ENCODE measurements around the gene CAMK2D. TPM values are rescaled to one million over a fixed set of nuclear protein-coding genes. Genes with fewer than 3 reads are reported as not detected.

CAMK2D gene
- total RNA-seq, 1 donor from 2014 or later: 58.4 TPM

DNA sequence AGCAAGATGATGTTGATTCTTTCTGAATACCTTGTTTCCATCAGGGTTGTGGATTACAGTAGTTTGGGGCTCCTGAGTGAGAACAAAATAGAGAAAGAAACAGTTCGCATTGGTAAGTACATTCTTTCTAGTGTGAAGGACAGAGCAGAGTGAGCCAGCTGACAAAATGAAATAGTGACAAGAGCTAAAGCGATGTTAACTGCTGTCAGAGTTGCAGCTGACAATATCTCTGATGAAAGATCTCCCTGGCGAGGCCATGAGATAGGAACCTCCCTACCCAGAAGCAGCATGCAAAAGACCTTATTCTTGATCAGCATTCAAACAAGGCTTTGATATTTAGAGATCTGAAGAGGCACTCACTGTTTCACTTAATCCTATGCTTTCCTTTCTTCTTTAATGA, 258.6 kb downstream of the CAMK2D start:
- DNase-seq (ENCODE audit: low spot score): no peak
- Mint-ChIP-seq H3K27me3 (ENCODE audit: low read depth) (no peaks in the 10 kb centered on the region), H3K36me3 (ENCODE audit: low read depth) (peaks cover 57% of the 10 kb centered on the region), H3K27ac (no peak overlapping the region), H3K4me3 (ENCODE audit: low read depth) (no peak overlapping the region), H3K4me1 (ENCODE audit: low read depth) (no peaks in the 10 kb centered on the region), H3K9me3 (no peaks in the 10 kb centered on the region)
- intact Hi-C loops (cut with micrococcal nuclease): no loop called here

DNA sequence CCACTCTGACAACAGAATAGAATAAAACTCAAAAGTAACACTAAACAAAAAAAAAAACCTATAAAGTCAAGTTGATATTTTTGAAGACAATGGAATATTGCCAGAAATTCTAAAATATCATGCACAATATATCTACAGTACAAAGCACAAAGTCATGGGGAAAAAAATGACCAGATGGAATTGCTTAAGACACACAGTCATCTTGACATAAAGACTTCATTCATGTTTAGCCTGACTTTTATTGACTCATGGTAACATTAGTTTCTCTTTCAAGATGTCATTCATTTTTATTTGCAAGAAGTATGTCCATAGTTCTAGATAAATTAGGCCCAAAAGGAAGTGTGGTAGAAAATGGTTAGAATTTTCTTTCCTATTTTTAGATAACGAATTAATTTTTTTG, 259.1 kb downstream of the CAMK2D start:
- intact Hi-C loops (cut with micrococcal nuclease): no loop called here
- DNase-seq (ENCODE audit: low spot score): no peak
- H3K4me1 Mint-ChIP-seq (ENCODE audit: low read depth): no peaks in the 10 kb centered on the region
- no peaks in the 10 kb centered on the region for H3K9me3 Mint-ChIP-seq
- no peak overlapping the region for H3K27ac Mint-ChIP-seq
- no peaks in the 10 kb centered on the region for H3K27me3 Mint-ChIP-seq (ENCODE audit: low read depth)
- H3K4me3 Mint-ChIP-seq (ENCODE audit: low read depth): no peak overlapping the region
- H3K36me3 Mint-ChIP-seq (ENCODE audit: low read depth): peaks cover 60% of the 10 kb centered on the region

DNA sequence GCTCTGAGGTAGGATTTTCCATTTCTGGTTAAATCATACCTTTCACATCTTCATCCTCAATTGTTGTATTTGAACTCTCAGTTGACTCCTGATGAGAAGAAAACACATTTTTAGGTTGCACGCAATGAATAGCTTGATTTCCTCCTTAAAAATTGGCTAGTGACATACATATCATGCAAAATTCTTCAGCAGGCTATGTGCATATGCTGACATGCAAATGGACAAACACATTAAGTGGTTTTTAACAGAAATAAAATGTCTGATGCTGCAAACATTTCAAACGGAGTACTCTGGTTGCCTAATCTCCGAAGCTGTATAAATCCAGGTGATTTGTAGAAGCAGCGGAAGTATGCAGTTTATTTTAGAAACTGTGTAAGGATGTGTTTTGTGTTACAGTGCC, 261.1 kb downstream of the CAMK2D start:
- H3K4me1 Mint-ChIP-seq (ENCODE audit: low read depth): no peaks in the 10 kb centered on the region
- no peak for DNase-seq (ENCODE audit: low spot score)
- intact Hi-C loops (cut with micrococcal nuclease): no loop called here
- peaks cover 4% of the 10 kb centered on the region for H3K9me3 Mint-ChIP-seq
- H3K27me3 Mint-ChIP-seq (ENCODE audit: low read depth): no peaks in the 10 kb centered on the region
- peaks cover 72% of the 10 kb centered on the region for H3K36me3 Mint-ChIP-seq (ENCODE audit: low read depth)
- no peak overlapping the region for H3K27ac Mint-ChIP-seq
- H3K4me3 Mint-ChIP-seq (ENCODE audit: low read depth): no peak overlapping the region

DNA sequence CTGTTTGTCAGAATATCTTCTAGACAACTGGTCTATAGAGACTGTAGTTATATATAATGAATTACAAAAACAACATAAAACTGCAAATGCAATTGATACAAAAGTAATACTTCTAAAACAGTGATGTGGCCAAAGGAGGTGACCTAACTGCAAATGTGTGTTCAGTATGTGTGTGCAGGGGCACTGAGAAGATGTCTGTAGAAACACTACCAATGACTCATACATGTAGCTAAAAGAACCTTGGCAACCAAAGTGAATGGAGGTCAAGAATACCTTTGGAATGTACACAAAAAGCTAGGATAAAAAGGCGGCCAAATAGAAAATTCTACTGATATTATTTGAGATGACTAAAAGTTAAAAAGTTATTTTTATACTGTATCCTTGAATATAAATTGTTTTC, 261.8 kb downstream of the CAMK2D start:
- Mint-ChIP-seq H3K27me3 (ENCODE audit: low read depth) (no peaks in the 10 kb centered on the region), H3K4me3 (ENCODE audit: low read depth) (no peak overlapping the region), H3K36me3 (ENCODE audit: low read depth) (peaks cover 73% of the 10 kb centered on the region), H3K9me3 (peaks cover 12% of the 10 kb centered on the region), H3K27ac (no peak overlapping the region), H3K4me1 (ENCODE audit: low read depth) (no peaks in the 10 kb centered on the region)
- intact Hi-C loops (cut with micrococcal nuclease): no loop called here
- no peak for DNase-seq (ENCODE audit: low spot score)

DNA sequence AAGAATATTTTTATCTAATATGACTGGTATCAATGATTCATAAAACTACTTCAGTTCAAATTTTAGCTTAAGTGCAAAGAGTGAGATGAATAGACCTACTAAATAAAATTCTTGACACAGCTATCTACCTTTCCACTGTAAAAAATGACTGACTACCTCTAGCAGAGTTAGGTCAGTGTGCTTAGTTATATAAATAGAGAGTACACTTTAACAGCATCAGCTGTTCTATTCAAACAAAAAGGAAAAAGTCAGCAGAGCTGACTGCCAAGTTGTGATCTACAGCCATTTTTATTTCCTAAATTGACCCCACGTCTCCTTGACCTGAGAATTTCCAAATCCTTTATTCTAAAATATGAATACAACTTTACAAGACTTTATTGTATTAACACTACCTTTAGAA, 262.4 kb downstream of the CAMK2D start:
- no peaks in the 10 kb centered on the region for H3K27me3 Mint-ChIP-seq (ENCODE audit: low read depth)

DNA sequence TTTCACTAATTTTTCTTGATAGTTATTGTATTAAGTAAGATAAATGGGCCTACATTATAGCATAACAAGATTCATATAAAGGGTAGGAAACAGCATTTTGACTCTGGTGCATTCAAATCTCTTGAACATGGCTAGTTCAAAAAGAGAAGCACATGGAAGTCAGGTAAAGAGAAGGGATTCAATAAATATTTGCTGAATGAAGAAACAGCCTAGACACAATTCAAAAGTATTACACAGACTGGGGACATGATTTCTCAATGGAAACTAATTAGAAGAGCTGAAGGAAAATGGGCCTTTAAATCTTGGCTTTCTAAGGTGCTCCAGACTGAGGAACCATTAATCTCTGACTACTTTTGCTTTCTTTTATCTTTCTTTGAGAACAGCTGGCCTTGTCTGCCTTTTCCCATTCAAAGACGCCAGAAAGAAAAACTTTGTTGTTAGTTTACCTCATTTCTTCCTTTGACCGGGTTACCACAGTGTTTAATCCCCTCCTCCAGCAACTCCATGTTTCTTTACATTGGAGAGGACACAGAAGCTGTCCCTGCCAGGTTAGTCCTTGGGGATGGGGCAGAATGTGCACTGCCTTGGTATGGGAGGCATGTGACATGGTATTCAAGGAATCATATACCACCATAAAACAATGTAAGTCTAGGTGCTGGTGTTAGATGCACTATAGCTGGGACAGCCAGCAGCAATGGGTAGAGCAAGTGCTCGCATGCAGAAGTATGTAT, 264.2 kb downstream of the CAMK2D start:
- DNase-seq (ENCODE audit: low spot score): no peak
- Mint-ChIP-seq H3K36me3 (ENCODE audit: low read depth) (peaks cover 62% of the 10 kb centered on the region), H3K4me1 (ENCODE audit: low read depth) (no peaks in the 10 kb centered on the region), H3K4me3 (ENCODE audit: low read depth) (no peak overlapping the region), H3K9me3 (peaks cover 12% of the 10 kb centered on the region), H3K27me3 (ENCODE audit: low read depth) (no peaks in the 10 kb centered on the region), H3K27ac (no peak overlapping the region)
- intact Hi-C loops (cut with micrococcal nuclease): no loop called here

More for the DNA sequence above, 262.4 kb downstream of the CAMK2D start:
- intact Hi-C loops (cut with micrococcal nuclease): no loop called here
- DNase-seq (ENCODE audit: low spot score): no peak
- peaks cover 71% of the 10 kb centered on the region for H3K36me3 Mint-ChIP-seq (ENCODE audit: low read depth)
- H3K4me3 Mint-ChIP-seq (ENCODE audit: low read depth): no peak overlapping the region
- H3K27ac Mint-ChIP-seq: no peak overlapping the region
- peaks cover 12% of the 10 kb centered on the region for H3K9me3 Mint-ChIP-seq
- H3K4me1 Mint-ChIP-seq (ENCODE audit: low read depth): no peaks in the 10 kb centered on the region

DNA sequence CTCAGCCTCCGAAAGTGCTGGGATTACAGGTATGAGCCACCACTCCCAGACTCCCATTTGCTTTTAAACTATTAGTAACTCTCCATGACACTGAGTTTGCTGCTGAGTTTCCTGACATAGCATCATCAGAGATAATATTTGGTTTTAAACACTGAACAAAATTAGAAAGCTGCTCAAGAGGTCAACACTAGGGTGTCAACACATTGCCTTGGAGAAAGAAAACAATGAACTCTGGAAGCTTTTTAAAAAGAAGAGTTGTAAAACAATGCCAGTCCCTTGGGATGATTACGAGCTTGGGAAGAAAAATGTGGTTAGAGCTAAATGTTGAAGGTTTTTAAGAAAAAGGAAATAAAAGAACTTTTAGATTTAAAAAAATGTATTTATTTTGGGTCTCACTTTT, 264.8 kb downstream of the CAMK2D start:
- intact Hi-C loops (cut with micrococcal nuclease): no loop called here
- H3K27me3 Mint-ChIP-seq (ENCODE audit: low read depth): no peaks in the 10 kb centered on the region
- DNase-seq (ENCODE audit: low spot score): no peak
- no peak overlapping the region for H3K27ac Mint-ChIP-seq
- H3K9me3 Mint-ChIP-seq: peaks cover 12% of the 10 kb centered on the region
- H3K4me3 Mint-ChIP-seq (ENCODE audit: low read depth): no peak overlapping the region
- no peaks in the 10 kb centered on the region for H3K4me1 Mint-ChIP-seq (ENCODE audit: low read depth)
- peaks cover 62% of the 10 kb centered on the region for H3K36me3 Mint-ChIP-seq (ENCODE audit: low read depth)

DNA sequence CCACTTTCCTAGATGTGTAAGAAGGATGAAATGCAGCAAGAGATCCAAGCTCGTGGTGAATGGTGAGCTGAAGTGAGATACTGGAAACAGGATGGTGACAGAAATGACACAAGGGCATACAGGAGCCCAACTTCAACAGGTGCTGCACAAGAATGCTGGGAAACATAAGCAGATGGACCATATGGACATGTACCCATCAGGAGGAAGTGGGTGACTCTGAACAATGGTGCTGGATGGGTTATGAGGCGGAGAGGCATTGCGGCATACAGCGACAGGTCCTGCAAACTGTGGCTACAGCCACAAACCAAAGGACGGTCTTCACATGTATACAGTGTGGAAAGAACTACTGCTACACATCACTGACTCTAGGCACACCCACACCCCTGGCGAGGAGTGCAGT, 265.7 kb downstream of the CAMK2D start:
- H3K4me3 Mint-ChIP-seq (ENCODE audit: low read depth): no peak overlapping the region
- intact Hi-C loops (cut with micrococcal nuclease): no loop called here
- peaks cover 65% of the 10 kb centered on the region for H3K36me3 Mint-ChIP-seq (ENCODE audit: low read depth)

DNA sequence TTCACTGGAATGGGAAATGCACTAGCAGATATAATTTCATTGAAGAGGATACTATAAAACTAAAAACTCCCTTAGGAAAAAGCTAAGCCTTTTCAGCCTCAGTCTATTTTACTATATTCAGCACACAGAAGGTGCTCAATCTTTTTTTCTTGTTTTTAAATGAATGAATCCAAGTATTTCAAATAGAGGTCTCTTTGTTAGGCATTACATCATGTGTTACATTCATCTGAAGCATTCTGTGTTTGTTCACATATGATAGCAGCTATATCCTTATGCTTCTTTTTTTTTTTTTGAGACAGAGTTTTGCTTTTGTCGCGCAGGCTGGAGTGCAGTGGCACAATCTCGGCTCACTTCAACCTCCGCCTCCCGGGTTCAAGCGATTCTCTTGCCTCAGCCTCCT, 278.4 kb downstream of the CAMK2D start:
- H3K27ac Mint-ChIP-seq: no peak overlapping the region
- DNase-seq (ENCODE audit: low spot score): no peak
- intact Hi-C loops (cut with micrococcal nuclease): no loop called here
- H3K9me3 Mint-ChIP-seq: peaks cover 4% of the 10 kb centered on the region
- H3K36me3 Mint-ChIP-seq (ENCODE audit: low read depth): peaks cover 65% of the 10 kb centered on the region
- H3K27me3 Mint-ChIP-seq (ENCODE audit: low read depth): no peaks in the 10 kb centered on the region
- H3K4me1 Mint-ChIP-seq (ENCODE audit: low read depth): no peaks in the 10 kb centered on the region
- H3K4me3 Mint-ChIP-seq (ENCODE audit: low read depth): no peak overlapping the region

More for the DNA sequence above, 265.7 kb downstream of the CAMK2D start:
- Mint-ChIP-seq H3K9me3 (peaks cover 12% of the 10 kb centered on the region), H3K27me3 (ENCODE audit: low read depth) (no peaks in the 10 kb centered on the region), H3K27ac (no peak overlapping the region), H3K4me1 (ENCODE audit: low read depth) (no peaks in the 10 kb centered on the region)
- DNase-seq (ENCODE audit: low spot score): no peak

DNA sequence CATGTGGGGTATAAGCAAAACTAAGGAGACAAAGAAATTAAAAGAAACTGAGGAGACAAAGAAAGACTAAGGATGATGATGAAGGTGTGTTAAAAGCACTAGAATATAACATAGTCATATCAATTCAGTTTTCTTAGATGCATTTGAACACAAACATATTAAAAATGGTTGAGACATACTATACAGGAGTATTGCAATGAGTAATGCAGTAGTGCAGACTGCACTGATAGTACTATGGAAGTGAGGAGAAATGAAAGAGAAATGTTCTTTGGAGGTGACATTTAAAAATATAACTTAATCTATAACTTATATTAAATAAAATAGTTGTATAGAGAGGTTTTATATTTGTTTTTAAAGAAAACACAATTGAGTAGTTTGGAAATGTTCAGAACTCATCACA, 279.2 kb downstream of the CAMK2D start:
- intact Hi-C loops (cut with micrococcal nuclease): no loop called here
- Mint-ChIP-seq H3K9me3 (peaks cover 4% of the 10 kb centered on the region), H3K4me3 (ENCODE audit: low read depth) (no peak overlapping the region), H3K36me3 (ENCODE audit: low read depth) (peaks cover 69% of the 10 kb centered on the region), H3K4me1 (ENCODE audit: low read depth) (no peaks in the 10 kb centered on the region), H3K27ac (no peak overlapping the region), H3K27me3 (ENCODE audit: low read depth) (no peaks in the 10 kb centered on the region)
- DNase-seq (ENCODE audit: low spot score): no peak

DNA sequence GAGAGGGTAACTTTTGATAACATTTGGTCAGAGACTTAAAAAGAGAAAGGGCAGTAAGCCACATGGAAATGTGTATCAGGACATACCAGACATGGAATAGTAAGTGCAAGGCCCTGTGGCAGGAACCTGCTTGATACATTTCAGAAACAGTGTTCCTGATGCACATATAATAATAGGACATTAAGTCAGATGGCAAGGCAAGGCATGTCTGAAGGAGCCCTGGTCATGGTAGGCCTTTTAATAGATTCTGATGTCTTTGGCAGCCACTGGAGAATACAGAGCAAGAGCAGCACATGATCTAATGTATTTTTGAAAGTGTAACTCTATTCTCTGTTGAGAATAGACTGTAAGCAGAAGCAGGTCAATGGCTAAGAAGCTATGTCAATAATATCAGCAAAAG, 279.7 kb downstream of the CAMK2D start:
- Mint-ChIP-seq H3K36me3 (ENCODE audit: low read depth) (peaks cover 69% of the 10 kb centered on the region), H3K4me1 (ENCODE audit: low read depth) (peaks cover 2% of the 10 kb centered on the region), H3K27ac (no peak overlapping the region), H3K4me3 (ENCODE audit: low read depth) (no peak overlapping the region), H3K27me3 (ENCODE audit: low read depth) (no peaks in the 10 kb centered on the region), H3K9me3 (peaks cover 6% of the 10 kb centered on the region)
- DNase-seq (ENCODE audit: low spot score): no peak
- intact Hi-C loops (cut with micrococcal nuclease): no loop called here

DNA sequence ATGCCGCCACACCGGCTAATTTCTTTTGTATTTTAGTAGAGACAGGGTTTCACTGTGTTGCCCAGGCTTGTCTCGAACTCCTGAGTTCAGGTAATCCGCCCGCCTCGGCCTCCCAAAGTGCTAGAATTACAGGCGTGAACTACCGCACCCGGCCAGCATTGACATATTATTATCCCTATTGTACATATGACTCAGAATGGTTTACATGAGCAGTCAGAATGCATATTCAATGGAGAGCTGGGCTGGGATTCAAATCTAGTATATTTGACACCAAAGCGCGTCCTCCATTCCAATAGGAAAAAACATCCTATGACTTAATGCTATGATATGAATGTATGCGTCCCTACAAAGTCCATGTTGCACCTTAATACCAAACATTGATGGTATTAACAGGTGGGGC, 281.4 kb downstream of the CAMK2D start:
- intact Hi-C loops (cut with micrococcal nuclease): no loop called here
- peaks cover 74% of the 10 kb centered on the region for H3K36me3 Mint-ChIP-seq (ENCODE audit: low read depth)
- no peak overlapping the region for H3K4me3 Mint-ChIP-seq (ENCODE audit: low read depth)
- peaks cover 15% of the 10 kb centered on the region for H3K4me1 Mint-ChIP-seq (ENCODE audit: low read depth)
- no peak for DNase-seq (ENCODE audit: low spot score)
- H3K27ac Mint-ChIP-seq: no peak overlapping the region
- peaks cover 14% of the 10 kb centered on the region for H3K9me3 Mint-ChIP-seq
- H3K27me3 Mint-ChIP-seq (ENCODE audit: low read depth): no peaks in the 10 kb centered on the region

DNA sequence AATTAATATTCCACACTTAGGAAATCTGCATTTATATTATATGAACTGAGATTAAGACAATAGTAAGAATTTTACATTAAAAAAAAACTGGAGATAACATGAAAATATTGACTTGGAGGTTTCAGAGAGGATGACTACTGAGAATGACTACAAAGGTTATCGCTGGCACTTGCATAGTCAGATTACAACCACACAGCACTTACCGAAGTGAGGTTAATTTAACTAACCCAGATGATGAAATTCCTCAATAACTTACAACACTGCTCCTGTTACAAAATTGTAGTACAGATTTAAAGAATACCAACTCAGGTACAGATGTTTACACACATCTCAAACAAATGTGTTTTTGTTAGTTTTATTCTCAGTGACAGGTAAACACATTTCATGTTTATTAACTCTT, 283.5 kb downstream of the CAMK2D start:
- intact Hi-C loops (cut with micrococcal nuclease): no loop called here
- no peak overlapping the region for H3K4me3 Mint-ChIP-seq (ENCODE audit: low read depth)
- H3K27ac Mint-ChIP-seq: no peak overlapping the region
- H3K27me3 Mint-ChIP-seq (ENCODE audit: low read depth): no peaks in the 10 kb centered on the region
- H3K36me3 Mint-ChIP-seq (ENCODE audit: low read depth): peaks cover 70% of the 10 kb centered on the region
- peaks cover 18% of the 10 kb centered on the region for H3K4me1 Mint-ChIP-seq (ENCODE audit: low read depth)
- DNase-seq (ENCODE audit: low spot score): no peak
- H3K9me3 Mint-ChIP-seq: peaks cover 14% of the 10 kb centered on the region

DNA sequence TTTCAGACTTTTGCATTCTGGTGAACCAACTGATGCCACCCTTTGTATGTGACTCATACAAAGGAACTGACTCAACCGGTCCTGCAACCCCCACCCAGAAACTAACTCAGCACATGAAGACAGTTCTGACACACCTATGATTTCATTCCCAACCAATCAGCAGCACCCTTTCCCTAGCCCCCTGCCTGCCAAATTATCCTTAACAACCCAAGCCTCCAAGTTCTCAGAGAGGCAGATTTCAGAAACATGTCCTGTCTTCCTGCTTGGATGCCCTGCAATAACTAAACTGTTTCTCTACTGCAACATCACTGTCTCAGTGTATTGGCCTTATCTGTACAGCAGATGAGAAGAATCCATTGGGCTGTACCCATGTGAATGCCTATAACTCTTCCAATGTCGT, 284.7 kb downstream of the CAMK2D start:
- DNase-seq (ENCODE audit: low spot score): no peak
- H3K36me3 Mint-ChIP-seq (ENCODE audit: low read depth): peaks cover 62% of the 10 kb centered on the region
- H3K27me3 Mint-ChIP-seq (ENCODE audit: low read depth): no peaks in the 10 kb centered on the region
- peaks cover 20% of the 10 kb centered on the region for H3K4me1 Mint-ChIP-seq (ENCODE audit: low read depth)
- H3K27ac Mint-ChIP-seq: peak overlapping the region; percentile 61
- H3K4me3 Mint-ChIP-seq (ENCODE audit: low read depth): no peak overlapping the region
- H3K9me3 Mint-ChIP-seq: peaks cover 14% of the 10 kb centered on the region
- intact Hi-C loops (cut with micrococcal nuclease): no loop called here

Measured in activated T-helper 2 cell treated with anti-CD3 and anti-CD28 coated beads, Interferon-gamma antibody, Interleukin-2, Interleukin-4, amounts not matched to agents 10 μg/mL and 5 μg/mL and 100 μg/mL, durations not matched to agents 14 hours and 24 hours and 36 hours (primary cell).